NCI-H1105 treated with DMSO at 0.1 percent for 48 hours (cell line): ENCODE results near the gene ZNF620.
"Not testable (repeated sequence)": the region's sequence is repeated elsewhere in the genome, so short reads cannot be mapped to it uniquely, and the experiment has no call there.

Experiments used
- DNase-seq: peaks from one replicate; lab custom pipeline; 2025; lab: John Stamatoyannopoulos, UW

ZNF620 gene

GRCh38 chr3:40502034-40502433, 3.8 kb upstream of the ZNF620 start:
- no peak for DNase-seq

DNA sequence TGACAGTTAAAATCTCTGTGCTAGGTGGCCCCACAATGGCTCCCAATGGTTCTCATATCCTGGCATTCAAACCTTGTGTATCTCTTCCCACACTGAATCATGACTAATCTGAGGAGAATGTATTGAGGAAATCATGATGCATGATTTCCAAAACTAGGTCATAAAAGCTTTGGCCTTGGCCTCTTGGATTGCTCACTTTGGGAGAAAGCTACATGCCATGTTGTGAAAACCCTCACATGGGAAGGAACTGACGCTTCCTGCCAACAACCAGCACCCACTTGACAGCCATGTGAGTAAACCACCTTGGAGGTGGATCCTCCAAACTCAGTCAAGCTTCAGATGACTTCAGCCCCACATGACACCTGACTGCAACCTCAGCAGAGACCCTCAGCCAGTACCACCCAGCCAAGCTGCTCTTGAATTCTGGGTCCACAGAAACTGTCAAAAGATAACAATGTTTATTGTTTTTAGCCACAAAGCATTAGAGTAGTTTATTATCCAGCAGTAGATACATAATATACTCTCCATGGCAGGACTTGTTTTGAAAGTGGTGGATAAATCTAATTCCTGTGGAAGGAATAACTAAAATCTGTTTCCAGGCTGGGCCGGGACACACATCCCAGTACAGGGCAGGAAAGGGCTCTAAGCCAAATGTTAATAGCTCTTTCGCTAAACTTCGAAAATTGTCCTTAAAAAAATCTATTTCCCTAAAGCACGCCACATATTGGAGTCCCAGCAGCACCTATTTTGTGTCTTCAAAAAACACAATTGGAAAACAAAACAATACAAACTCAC, 1.0 kb upstream of the ZNF620 start:
- no peak for DNase-seq

GRCh38 chr3:40511031-40511718, 5.3 kb downstream of the ZNF620 start:
- DNase-seq: no peak

GRCh38 chr3:40516201-40516600, 10.4 kb downstream of the ZNF620 start:
- no peak for DNase-seq

DNA sequence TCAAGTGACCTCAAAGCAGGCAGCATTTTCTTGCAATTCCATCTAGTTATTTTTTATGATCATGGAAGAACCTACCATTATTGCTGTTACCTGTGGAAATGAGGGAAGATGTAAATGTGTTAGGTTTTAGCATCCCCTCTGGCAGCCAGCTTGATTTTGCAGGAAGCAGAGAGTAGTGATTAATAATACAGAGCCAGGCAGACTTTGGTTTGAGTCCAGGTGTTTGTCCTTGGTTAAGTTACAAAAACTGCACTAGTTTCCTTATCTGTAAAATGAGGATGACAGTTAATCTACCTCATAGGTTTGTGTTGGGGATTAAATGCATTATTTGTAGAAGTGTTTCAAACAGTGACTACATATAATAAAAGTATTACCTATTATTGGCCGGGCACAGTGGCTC, 12.2 kb downstream of the ZNF620 start:
- no peak for DNase-seq

DNA sequence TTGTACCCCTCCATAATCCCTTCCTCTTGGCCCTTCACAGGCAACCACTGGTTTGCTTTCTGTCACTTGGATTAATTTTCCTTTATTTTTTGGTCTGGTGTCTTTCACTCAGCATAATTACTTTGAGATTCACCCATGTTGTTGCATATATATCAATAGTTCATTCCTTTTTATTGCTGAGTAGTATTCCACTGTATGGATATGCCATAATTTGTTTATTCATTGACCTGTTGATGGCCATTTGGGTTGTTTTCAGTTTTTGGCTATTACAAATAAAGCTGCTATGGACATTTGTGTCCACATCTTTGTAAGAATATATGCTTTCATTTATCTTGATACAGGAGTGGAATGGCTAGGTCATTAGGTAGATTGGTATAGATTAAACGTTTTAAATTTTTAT, 13.0 kb downstream of the ZNF620 start:
- DNase-seq: no peak

- no peak for DNase-seq
These were observed 15.4 kb downstream of the ZNF620 start for GRCh38 chr3:40521254-40521653.

DNA sequence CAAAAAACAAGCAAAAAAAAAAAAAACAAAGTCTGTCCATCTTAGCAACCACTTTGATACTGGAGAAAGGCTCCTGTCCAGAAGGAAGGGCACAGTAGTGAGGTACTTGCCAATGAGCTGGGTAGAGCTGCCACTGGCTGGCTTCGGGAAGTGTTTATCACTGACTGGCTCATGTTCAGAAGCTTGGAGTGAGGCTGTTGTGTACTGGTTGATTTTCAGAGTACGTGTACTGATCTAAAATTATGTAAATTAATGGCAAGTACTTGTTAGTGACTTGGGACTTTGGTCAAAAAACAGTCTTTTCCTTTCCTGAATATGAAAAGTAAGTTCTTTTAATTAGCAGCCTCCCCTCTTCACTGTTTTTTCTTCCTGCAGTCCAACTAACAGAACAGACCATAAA, 17.9 kb downstream of the ZNF620 start:
- peak; percentile 5 for DNase-seq

DNA sequence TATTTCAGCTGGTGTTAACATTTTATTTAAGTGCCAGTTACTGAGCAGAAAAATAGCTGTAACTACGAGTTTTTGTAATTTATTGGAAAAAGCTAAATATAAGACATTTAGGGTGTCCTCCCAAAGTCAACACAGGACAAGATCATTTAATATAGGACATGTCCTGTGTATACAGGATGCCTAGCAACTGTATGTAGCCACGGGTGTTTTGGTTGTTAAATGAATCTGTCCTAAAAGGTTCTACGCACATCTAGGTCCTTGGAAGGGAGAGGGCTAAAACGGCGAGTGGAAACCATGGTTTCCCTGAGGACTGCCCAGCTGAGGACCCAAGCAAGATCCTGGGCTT, 18.4 kb downstream of the ZNF620 start:
- DNase-seq: no peak

GRCh38 chr3:40524568-40525285, 18.9 kb downstream of the ZNF620 start, which contains the start of gene ZNF621:
Gene ZNF621 (plus strand): TSS chr3:40524960. CDS start chr3:40525841, 881 bp downstream.
- peak; percentile 67 for DNase-seq

GRCh38 chr3:40528426-40528825, 22.6 kb downstream of the ZNF620 start:
- DNase-seq: no peak

DNA sequence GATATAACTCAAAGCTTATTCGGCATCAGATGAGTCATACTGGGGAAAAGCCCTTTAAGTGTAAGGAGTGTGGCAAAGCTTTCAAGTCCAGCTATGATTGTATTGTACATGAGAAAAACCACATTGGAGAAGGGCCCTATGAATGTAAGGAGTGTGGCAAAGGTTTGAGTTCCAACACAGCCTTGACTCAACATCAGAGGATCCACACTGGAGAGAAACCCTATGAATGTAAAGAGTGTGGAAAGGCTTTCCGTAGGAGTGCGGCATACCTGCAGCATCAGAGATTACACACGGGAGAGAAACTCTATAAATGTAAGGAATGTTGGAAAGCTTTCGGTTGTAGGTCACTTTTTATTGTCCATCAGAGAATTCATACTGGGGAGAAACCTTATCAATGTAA, 26.4 kb downstream of the ZNF620 start:
- no peak for DNase-seq

GRCh38 chr3:40534283-40534682, 28.4 kb downstream of the ZNF620 start:
- DNase-seq: no peak

DNA sequence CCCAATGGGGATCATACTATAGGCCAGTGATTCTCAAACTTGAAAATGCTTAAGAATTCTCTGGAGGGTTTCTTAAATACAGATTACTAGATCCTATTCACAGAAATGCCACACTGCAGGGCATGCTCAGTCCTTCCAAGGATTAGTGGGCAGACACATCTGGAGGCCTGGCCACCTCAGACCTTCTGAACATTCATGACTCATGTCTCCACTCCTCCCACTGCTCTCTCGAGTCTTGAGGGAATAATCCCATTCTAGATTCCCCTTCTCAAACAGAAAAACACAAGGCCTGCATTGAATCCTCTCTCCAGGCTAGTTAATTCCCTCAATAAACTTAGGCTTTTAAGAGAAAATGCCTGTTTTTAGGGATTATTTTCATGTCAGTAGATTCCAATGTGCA, 41.0 kb downstream of the ZNF620 start:
- no peak for DNase-seq

DNA sequence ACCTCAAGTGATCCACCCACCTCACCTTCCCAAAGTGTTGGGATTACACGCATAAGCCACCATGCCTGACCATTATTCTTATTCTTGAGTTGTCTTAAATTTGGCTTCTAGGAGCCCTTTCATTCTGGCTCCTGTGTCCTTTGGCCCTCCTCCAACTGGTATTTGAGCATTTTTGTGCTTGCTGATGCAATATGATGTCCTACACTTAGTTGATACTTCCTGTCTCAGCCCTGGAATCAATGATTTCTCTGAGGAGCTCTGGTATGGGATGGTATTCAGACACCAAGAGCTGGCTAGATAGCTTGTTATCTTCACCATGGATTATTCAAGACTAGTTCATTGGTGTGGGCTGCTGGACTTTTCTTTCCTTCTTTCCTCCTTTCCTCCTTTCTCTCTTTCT, 44.3 kb downstream of the ZNF620 start:
- no peak for DNase-seq

DNA sequence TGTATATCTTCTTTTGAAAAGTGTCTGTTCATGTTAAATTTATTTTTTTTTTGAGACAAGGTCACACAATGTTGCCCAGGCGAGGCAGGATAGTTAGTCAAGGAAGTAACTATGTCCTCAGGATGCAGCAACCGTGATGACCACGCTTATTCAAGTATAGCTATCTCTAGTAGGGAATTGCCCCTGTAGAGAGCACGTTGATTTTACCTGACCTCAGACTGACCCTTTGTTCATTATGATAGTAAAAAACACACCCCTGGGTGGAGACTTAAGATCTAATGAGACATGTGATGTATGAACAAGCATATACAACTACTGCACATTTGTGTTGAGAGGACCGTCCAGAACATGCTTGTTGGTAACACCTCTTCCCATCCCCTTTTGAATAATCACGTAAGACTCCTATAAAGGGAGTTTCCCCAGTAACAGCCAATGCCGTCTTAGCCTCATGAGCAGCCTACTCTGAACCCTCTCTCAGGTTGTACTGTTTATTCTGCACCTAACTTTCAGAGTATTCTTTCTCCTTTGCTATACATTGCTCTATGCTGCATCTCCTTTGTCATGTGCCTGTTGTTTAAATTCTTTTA, 51.8 kb downstream of the ZNF620 start:
- DNase-seq: no peak

- DNase-seq: not testable (repeated sequence)
These were observed 56.6 kb downstream of the ZNF620 start for GRCh38 chr3:40562482-40562881.

GRCh38 chr3:40565629-40566028, 59.8 kb downstream of the ZNF620 start:
- DNase-seq: not testable (repeated sequence)

GRCh38 chr3:40566694-40567093, 60.9 kb downstream of the ZNF620 start:
- no peak for DNase-seq
